Activated effector memory CD4-positive, alpha-beta T cell treated with Interleukin-2 at 50 U/mL for 16 hours (primary cell): ENCODE data around the gene PEX14.

Source experiments
- DNase-seq: peaks from one replicate; pipeline ENCODE4 v3.0.0-alpha.2; 2020

PEX14 gene

GRCh38 chr1:10521537-10522157, 46.9 kb downstream of the PEX14 start:
- DNase-seq: no peak

GRCh38 chr1:10522322-10522860, 47.6 kb downstream of the PEX14 start:
- DNase-seq: no peak

GRCh38 chr1:10525208-10525607, 50.5 kb downstream of the PEX14 start:
- DNase-seq: no peak

GRCh38 chr1:10528066-10529014, 53.6 kb downstream of the PEX14 start:
- no peak for DNase-seq

- no peak for DNase-seq
Observed at GRCh38 chr1:10529091-10529490, 54.3 kb downstream of the PEX14 start.

- no peak for DNase-seq
Observed at GRCh38 chr1:10529765-10530164, 55.0 kb downstream of the PEX14 start.

- DNase-seq: no peak
Observed at GRCh38 chr1:10530281-10530740, 55.6 kb downstream of the PEX14 start.

GRCh38 chr1:10530756-10531495, 56.2 kb downstream of the PEX14 start:
- DNase-seq: no peak

- DNase-seq: no peak
Observed at GRCh38 chr1:10532362-10532761, 57.6 kb downstream of the PEX14 start.

- DNase-seq: no peak
Observed at GRCh38 chr1:10534519-10534918, 59.8 kb downstream of the PEX14 start.

- DNase-seq: no peak
Observed at GRCh38 chr1:10536133-10536770, 61.5 kb downstream of the PEX14 start.

GRCh38 chr1:10537082-10537766, 62.5 kb downstream of the PEX14 start:
- no peak for DNase-seq

- DNase-seq: no peak
Observed at GRCh38 chr1:10538646-10539355, 64.1 kb downstream of the PEX14 start.

GRCh38 chr1:10539411-10540043, 64.8 kb downstream of the PEX14 start:
- DNase-seq: no peak

GRCh38 chr1:10540277-10541005, 65.7 kb downstream of the PEX14 start:
- no peak for DNase-seq

GRCh38 chr1:10541286-10541685, 66.5 kb downstream of the PEX14 start:
- DNase-seq: no peak

- DNase-seq: no peak
Observed at GRCh38 chr1:10544239-10544638, 69.5 kb downstream of the PEX14 start.

- no peak for DNase-seq
Observed at GRCh38 chr1:10546896-10547295, 72.1 kb downstream of the PEX14 start.

- no peak for DNase-seq
Observed at GRCh38 chr1:10549904-10550664, 75.3 kb downstream of the PEX14 start.
